ENCODE data around the gene PAXX. TPM values are rescaled to one million over a fixed set of nuclear protein-coding genes. Genes with fewer than 3 reads are reported as not detected.
A peak's percentile ranks its signal among the peaks of the same experiment; 100 is the strongest.

Gene PAXX
- polyA plus RNA-seq, 1 donor from 2014 or later: 64.3 TPM

DNA sequence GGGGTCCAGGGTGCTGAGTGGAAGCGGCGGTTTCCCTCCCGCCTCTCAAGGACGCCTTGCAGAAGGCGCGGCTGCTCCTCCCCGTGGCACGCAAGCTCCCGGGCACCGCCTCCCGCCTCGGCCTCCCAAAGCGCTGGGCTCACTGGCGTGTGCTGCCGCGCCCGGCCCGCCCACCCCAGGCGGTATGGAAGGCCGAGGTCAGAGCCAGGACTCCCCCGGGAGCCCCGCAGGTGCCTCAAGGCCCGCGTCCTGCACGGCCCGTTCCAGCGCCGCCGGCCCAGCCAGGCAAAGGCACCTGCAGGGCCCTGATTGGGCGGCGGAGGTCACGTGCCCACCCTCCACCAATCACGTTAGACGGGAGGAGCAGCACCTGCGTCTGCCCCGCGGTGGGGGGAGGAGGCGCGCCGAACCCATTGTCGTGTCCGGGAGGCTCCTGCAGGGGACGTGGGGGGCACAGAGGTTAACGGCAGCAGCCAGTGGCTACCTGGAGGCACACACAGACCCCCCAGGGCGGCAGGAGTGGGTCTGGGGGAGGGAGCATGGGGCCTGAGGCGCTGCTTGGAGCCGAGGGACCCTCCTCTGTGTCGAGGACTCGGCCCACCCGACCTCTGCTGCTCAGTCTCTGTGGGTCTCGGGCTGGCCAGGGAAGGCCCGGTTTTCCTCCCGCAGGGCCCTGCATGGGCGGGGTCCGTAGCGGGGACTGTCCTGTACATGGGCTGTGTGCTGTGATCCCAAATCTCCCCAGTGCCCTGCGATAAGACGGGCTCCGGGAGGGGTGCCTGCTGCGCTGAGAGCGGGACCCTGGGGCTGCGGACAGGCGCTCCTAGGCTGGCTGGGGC, 42.2 kb upstream of the PAXX start:
- Mint-ChIP-seq H3K9me3 (no peaks in the 10 kb centered on the region), H3K36me3 (no peaks in the 10 kb centered on the region), H3K27me3 (no peaks in the 10 kb centered on the region), H3K4me3 (peak overlapping the region; percentile 73 to 92 (median 86)), H3K4me1 (peaks cover 0 to 6% (median 4%) of the 10 kb centered on the region in 3 donors), H3K27ac (peak overlapping the region; percentile 67 to 82 (median 77))

GRCh38 chr9:136950656-136951276, 41.5 kb upstream of the PAXX start:
- Mint-ChIP-seq H3K4me3 (peak overlapping the region; percentile 73 to 92 (median 86)), H3K9me3 (no peaks in the 10 kb centered on the region), H3K27me3 (no peaks in the 10 kb centered on the region), H3K4me1 (peaks cover 0 to 6% (median 4%) of the 10 kb centered on the region in 3 donors), H3K36me3 (no peaks in the 10 kb centered on the region), H3K27ac (peak overlapping the region; percentile 67 to 82 (median 77))

DNA sequence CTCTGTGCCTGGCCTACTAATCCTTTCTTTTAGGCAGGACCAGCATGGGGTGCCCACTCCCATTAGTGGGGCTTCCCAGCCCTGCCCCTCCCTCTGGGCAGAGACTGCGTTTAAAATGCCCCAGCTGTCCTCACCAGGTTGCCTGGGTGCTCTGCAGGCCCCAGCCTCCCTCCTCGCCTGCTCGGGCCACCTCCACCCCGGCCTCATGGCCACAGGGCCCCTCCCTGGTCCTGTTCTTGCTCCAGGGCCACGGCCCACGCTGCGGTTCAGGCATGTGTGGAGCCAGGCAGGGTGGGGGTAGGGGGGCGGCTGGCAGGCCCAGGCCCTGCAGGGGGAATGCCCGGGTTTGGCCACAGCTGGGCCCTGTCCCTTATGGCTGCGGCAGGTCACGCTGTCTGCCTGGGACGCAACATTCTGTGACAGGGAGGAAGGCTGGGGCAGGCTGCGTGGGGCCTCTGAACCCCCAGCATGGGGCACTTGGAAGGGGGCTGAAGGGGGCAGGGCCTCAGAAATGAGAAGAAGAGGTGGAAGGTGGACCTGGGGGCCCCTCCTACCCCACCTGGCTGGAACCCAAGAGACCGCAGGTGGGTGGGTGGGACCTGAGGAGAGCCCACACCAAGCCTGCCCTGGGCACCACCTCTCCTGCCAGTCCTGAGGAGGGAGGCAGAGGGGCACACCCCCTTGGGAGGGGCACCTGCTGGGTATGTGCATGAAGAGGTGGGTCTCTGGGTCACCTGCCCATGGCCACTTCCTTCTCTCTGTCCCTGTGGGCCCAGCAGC, 40.5 kb upstream of the PAXX start, which contains the start of gene LCN12:
LCN12 (plus strand) TSS at position 733 of the 780 bp plus-strand sequence. CDS start 55 bp downstream, outside the sequence.
- no peaks in the 10 kb centered on the region for H3K9me3 Mint-ChIP-seq
- peaks cover 0 to 6% (median 4%) of the 10 kb centered on the region in 3 donors for H3K4me1 Mint-ChIP-seq
- no peaks in the 10 kb centered on the region for H3K36me3 Mint-ChIP-seq
- peaks cover 2% of the 10 kb centered on the region for H3K27me3 Mint-ChIP-seq
- H3K27ac Mint-ChIP-seq: peak within 1 kb of the TSS in 1 of 3 donors; percentile 39
- peak within 1 kb of the TSS in 1 of 4 donors; percentile 37 for H3K4me3 Mint-ChIP-seq

DNA sequence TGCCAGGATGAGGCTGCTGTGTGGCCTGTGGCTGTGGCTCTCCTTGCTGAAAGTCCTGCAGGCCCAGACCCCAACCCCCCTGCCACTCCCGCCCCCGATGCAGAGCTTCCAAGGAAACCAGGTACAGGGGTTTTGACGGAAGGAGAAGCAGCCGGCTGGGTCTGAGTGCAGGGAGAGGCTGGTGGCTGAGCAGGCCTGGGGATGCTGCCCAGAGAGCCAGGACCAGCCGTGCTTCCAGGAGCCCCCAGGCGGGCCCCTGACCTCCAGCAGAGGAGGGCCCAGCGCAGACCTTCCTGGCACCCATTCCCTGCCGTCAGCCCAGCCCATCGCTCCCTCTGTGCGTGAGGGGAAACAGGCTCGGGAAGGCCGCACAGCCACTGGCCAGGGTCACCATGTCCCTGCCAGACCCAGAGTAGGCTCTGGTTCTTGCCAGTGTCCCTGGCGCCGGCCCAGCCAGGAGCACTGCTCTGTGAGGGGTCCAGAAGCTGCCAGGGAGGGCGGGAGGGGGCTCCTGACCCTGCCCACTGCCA, 39.8 kb upstream of the PAXX start:
- peaks cover 2% of the 10 kb centered on the region for H3K27me3 Mint-ChIP-seq
- H3K27ac Mint-ChIP-seq: no peak overlapping the region
- H3K36me3 Mint-ChIP-seq: no peaks in the 10 kb centered on the region
- H3K4me1 Mint-ChIP-seq: peaks cover 0 to 6% (median 4%) of the 10 kb centered on the region in 3 donors
- no peaks in the 10 kb centered on the region for H3K9me3 Mint-ChIP-seq
- H3K4me3 Mint-ChIP-seq: no peak overlapping the region

DNA sequence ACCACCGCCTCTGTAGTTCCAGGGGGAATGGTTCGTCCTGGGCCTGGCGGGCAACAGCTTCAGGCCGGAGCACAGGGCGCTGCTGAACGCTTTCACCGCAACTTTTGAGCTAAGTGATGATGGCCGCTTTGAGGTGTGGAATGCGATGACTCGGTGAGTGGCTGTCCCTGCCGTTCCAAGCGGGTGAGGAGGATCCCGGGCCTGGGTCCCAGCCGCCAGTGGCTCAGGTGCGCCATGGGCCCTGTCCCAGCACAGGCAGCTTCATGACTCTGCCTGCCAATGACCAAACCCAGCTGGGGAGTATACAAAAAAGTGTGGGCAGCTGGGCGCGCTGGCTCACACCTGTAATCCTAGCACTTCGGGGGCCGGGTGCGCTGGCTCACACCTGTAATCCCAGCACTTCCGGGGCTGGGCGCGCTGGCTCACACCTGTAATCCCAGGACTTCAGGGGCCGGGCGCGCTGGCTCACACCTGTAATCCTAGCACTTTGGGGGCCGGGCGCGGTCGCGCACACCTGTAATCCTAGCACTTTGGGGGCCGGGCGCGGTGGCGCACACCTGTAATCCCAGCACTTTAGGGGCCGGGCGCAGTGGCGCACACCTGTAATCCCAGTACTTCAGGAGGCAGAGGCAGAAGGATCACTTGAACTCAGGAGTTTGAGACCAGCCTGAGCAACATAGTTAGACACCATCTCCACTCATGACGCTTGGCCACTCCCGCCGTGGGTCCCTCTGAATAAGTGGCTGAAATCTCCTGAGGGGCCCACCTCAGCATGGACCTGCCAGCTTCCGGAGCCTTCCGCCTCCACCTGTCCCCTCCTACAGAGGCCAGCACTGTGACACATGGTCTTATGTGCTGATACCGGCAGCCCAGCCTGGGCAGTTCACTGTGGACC, 39.1 kb upstream of the PAXX start:
- H3K9me3 Mint-ChIP-seq: no peaks in the 10 kb centered on the region
- H3K36me3 Mint-ChIP-seq: no peaks in the 10 kb centered on the region
- peaks cover 0 to 5% (median 4%) of the 10 kb centered on the region in 3 donors for H3K4me1 Mint-ChIP-seq
- H3K27me3 Mint-ChIP-seq: peaks cover 2% of the 10 kb centered on the region
- H3K4me3 Mint-ChIP-seq: no peak overlapping the region
- H3K27ac Mint-ChIP-seq: no peak overlapping the region

DNA sequence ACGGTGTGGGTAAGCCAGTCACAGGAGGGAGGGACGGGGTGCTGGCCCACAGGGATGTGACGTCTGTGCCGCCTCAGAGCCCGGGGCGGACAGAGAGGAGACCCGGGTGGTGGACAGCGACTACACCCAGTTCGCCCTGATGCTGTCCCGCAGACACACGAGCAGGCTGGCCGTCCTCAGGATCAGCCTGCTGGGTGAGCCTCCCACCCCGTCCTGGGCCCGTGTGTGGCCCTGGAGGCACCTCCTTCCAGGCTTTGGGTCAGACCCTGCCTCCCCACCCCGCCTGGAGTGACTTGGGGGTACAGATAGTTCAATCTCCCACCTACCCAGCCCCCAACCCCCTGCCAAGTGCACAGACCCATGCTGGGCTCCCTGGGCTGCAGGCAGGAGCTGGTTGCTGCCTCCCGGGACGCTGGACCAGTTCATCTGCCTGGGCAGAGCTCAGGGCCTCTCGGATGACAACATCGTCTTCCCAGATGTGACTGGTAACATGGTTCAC, 38.4 kb upstream of the PAXX start:
- Mint-ChIP-seq H3K27me3 (peaks cover 3% of the 10 kb centered on the region), H3K4me3 (no peak overlapping the region), H3K36me3 (no peaks in the 10 kb centered on the region)

DNA sequence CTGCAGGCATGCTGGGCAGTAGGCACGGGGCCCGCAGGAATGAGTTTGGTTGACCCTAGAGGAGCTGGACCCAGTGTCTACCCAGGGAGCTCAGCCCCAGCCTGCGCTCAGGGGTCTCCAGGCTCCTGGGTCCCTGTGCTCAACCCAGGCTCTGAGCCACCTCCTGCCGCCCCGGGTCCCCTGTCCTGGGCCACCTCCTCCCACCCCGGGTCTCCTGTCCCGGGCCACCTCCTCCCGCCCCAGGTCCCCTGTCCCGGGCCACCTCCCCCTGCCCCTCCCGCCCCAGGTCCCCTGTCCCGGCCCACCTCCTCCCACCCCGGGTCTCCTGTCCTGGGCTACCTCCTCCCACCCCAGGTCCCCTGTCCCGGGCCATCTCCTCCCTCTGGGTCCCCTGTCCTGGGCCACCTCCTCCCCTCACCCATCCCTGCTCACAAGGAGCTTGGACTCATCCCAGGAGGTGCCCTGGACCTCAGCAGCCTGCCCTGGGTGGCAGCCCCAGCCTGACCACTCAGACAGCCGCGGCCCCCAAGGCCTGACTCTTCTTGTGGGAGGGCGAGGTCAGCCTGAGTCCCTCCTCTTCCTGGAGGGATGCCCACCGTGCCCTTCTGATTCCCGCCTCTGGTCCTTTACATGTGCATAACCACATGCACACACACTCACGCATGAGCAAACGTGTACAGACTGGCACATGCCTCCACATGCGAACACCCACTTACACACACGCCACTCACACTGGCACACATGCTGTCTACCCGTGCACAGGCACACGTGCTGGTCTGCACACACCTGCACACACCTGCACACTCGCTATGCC, 37.7 kb upstream of the PAXX start:
- Mint-ChIP-seq H3K36me3 (no peaks in the 10 kb centered on the region), H3K27me3 (peaks cover 3% of the 10 kb centered on the region), H3K4me3 (no peak overlapping the region), H3K9me3 (no peaks in the 10 kb centered on the region), H3K27ac (no peak overlapping the region), H3K4me1 (peaks cover 0 to 3% (median 0%) of the 10 kb centered on the region in 3 donors)

More for the DNA sequence above, 38.4 kb upstream of the PAXX start:
- Mint-ChIP-seq H3K4me1 (peaks cover 0 to 3% (median 2%) of the 10 kb centered on the region in 3 donors), H3K27ac (no peak overlapping the region), H3K9me3 (no peaks in the 10 kb centered on the region)

GRCh38 chr9:136955202-136955942, 36.9 kb upstream of the PAXX start:
- H3K4me1 Mint-ChIP-seq: peaks cover 0 to 2% (median 0%) of the 10 kb centered on the region in 3 donors
- H3K4me3 Mint-ChIP-seq: peak overlapping the region in 1 of 4 donors; percentile 17
- no peak overlapping the region for H3K27ac Mint-ChIP-seq
- no peaks in the 10 kb centered on the region for H3K36me3 Mint-ChIP-seq
- H3K27me3 Mint-ChIP-seq: peaks cover 3% of the 10 kb centered on the region
- no peaks in the 10 kb centered on the region for H3K9me3 Mint-ChIP-seq

DNA sequence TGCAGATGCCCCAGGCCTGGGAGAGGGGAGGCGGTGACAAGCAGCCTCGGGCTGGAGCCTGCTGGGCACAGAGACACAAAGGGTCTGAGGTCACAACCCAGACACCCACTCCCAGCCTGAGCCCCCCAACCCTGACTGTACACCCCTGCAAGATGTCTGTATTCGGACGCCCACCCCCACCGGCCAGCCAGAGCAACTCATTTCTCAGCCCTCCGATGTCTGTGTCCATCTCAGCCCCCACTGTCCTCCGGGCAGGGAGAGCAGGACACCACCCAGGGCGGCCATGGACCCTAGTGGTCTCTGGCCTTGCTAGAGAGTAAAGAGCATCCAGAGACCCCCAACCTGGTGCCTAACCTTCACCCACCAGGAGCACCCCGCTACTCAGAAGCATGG, 36.3 kb upstream of the PAXX start:
- H3K9me3 Mint-ChIP-seq: no peaks in the 10 kb centered on the region
- peak overlapping the region in 1 of 4 donors; percentile 13 for H3K4me3 Mint-ChIP-seq
- no peak overlapping the region for H3K27ac Mint-ChIP-seq
- no peaks in the 10 kb centered on the region for H3K4me1 Mint-ChIP-seq
- peaks cover 3% of the 10 kb centered on the region for H3K27me3 Mint-ChIP-seq
- H3K36me3 Mint-ChIP-seq: no peaks in the 10 kb centered on the region

GRCh38 chr9:136956604-136957003, 35.6 kb upstream of the PAXX start:
- Mint-ChIP-seq H3K27ac (no peak overlapping the region), H3K4me3 (peak overlapping the region in 1 of 4 donors; percentile 13), H3K9me3 (no peaks in the 10 kb centered on the region), H3K27me3 (peaks cover 3% of the 10 kb centered on the region), H3K36me3 (no peaks in the 10 kb centered on the region), H3K4me1 (no peaks in the 10 kb centered on the region)

- H3K4me1 Mint-ChIP-seq: no peaks in the 10 kb centered on the region
- H3K9me3 Mint-ChIP-seq: no peaks in the 10 kb centered on the region
- H3K36me3 Mint-ChIP-seq: no peaks in the 10 kb centered on the region
- no peak overlapping the region for H3K27ac Mint-ChIP-seq
- peaks cover 3% of the 10 kb centered on the region for H3K27me3 Mint-ChIP-seq
- H3K4me3 Mint-ChIP-seq: no peak overlapping the region
Measured at GRCh38 chr9:136957461-136957860, 34.8 kb upstream of the PAXX start.

DNA sequence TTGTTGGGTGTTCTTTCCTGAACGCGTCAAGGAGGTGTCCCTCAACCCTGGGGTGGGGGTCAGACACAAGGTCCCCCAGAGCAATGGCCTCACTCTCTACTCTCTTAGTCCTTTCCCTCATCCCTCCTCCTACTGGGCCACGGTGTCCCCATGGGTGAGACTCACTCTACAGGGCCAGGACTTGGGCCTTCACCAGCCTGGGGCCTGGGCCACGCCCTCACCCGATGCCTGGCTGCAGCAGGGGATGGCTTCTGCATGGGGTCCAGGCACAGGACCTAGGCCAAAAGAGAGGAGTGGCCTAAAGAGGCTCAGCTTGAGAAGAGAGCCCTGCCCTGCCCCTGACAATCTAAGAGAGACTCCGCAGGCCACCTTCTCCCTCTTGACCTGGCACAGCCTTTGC, 34.3 kb upstream of the PAXX start:
- no peak overlapping the region for H3K4me3 Mint-ChIP-seq
- H3K9me3 Mint-ChIP-seq: no peaks in the 10 kb centered on the region
- H3K27me3 Mint-ChIP-seq: peaks cover 3% of the 10 kb centered on the region
- H3K27ac Mint-ChIP-seq: no peak overlapping the region
- H3K4me1 Mint-ChIP-seq: no peaks in the 10 kb centered on the region
- H3K36me3 Mint-ChIP-seq: no peaks in the 10 kb centered on the region

DNA sequence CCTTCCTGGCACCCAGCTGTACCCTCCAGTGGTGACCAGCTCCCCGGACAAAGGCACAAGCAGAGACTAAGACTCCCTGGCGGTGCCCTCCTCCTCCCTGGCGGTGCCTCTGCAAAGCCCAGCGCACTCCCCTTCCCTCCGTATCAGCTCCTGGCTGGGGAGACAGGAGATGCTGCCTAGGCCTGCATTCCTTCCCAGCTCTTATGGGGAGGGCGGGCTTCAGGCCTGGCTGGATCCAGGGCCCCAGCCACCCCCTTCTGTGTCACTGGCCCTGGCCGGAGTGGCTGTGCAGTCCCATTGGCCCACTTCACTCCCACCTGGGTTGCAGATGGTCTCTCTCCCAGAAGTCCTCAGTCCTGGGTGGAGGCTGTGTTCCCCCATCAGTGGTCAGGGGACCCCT, 33.7 kb upstream of the PAXX start:
- Mint-ChIP-seq H3K27ac (no peak overlapping the region), H3K4me1 (no peaks in the 10 kb centered on the region), H3K4me3 (peak overlapping the region in 1 of 4 donors; percentile 39), H3K9me3 (no peaks in the 10 kb centered on the region), H3K27me3 (peaks cover 3% of the 10 kb centered on the region), H3K36me3 (no peaks in the 10 kb centered on the region)

Measured in IgD-negative memory B cell (primary cell).